Measurements from ENCODE around the gene BACH2.

The BACH2 gene

GRCh38 chr6:90003069-90003795 is 293.4 kb downstream of the BACH2 start:
- Mint-ChIP-seq H3K36me3 (ENCODE audit: low read depth) (peaks cover 11% of the 10 kb centered on the region), H3K4me1 (no peaks in the 10 kb centered on the region), H3K9me3 (no peaks in the 10 kb centered on the region), H3K27me3 (ENCODE audit: low read depth, poor library complexity) (peaks cover 3% of the 10 kb centered on the region), H3K4me3 (no peak overlapping the region), H3K27ac (no peak overlapping the region)
- TF ChIP-seq, protein P1, sequence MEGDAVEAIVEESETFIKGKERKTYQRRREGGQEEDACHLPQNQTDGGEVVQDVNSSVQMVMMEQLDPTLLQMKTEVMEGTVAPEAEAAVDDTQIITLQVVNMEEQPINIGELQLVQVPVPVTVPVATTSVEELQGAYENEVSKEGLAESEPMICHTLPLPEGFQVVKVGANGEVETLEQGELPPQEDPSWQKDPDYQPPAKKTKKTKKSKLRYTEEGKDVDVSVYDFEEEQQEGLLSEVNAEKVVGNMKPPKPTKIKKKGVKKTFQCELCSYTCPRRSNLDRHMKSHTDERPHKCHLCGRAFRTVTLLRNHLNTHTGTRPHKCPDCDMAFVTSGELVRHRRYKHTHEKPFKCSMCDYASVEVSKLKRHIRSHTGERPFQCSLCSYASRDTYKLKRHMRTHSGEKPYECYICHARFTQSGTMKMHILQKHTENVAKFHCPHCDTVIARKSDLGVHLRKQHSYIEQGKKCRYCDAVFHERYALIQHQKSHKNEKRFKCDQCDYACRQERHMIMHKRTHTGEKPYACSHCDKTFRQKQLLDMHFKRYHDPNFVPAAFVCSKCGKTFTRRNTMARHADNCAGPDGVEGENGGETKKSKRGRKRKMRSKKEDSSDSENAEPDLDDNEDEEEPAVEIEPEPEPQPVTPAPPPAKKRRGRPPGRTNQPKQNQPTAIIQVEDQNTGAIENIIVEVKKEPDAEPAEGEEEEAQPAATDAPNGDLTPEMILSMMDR (IDR thresholded peaks at IDR 0.05) = no peak
- DNase-seq = no peak

DNA sequence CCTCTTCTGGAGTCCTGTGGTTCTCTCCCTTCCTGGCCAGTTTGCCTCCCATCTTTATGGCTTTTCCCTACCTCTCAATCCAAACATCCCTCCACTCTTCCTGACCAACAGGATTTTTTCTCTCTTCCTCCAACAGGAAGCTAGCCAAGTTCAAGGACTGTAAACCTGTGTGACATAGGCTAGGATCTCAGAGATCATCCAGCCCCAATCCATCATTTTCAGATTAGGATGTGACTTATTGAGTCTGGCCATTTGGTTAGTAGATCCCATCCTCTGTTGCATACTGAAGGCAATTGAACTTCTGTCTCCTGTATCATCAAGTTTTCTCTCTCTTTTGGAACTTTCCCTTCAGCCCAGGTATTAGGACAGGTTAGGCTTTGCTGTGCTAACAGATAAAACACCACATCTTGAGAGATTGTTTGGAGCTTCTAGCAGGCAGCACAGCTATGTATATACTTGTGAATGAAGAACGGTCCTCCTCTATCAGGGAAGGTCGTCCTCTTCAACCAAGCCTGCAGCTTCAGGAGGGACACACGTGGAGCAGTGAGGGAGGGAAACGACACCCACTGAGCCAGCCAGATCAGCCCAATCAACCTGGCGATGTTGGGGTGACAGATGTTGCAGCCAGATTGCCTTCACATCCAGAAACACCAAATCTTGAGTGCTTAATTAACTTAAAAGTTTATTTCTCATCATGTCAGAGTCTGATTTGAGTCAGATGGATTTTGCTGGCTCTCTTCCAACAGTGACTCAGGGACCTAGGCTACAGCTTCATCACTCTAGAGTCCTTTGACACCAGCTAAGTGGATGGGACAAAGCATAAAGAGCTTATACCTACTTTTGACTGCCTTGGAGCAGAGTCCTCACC is 295.5 kb downstream of the BACH2 start:
- DNase-seq = no peak
- Mint-ChIP-seq H3K27ac (no peak overlapping the region), H3K36me3 (ENCODE audit: low read depth) (peaks cover 13% of the 10 kb centered on the region), H3K27me3 (ENCODE audit: low read depth, poor library complexity) (peaks cover 2% of the 10 kb centered on the region), H3K4me3 (no peak overlapping the region), H3K4me1 (no peaks in the 10 kb centered on the region), H3K9me3 (no peaks in the 10 kb centered on the region)
- TF ChIP-seq, protein P1 (IDR thresholded peaks at IDR 0.05) = no peak

DNA sequence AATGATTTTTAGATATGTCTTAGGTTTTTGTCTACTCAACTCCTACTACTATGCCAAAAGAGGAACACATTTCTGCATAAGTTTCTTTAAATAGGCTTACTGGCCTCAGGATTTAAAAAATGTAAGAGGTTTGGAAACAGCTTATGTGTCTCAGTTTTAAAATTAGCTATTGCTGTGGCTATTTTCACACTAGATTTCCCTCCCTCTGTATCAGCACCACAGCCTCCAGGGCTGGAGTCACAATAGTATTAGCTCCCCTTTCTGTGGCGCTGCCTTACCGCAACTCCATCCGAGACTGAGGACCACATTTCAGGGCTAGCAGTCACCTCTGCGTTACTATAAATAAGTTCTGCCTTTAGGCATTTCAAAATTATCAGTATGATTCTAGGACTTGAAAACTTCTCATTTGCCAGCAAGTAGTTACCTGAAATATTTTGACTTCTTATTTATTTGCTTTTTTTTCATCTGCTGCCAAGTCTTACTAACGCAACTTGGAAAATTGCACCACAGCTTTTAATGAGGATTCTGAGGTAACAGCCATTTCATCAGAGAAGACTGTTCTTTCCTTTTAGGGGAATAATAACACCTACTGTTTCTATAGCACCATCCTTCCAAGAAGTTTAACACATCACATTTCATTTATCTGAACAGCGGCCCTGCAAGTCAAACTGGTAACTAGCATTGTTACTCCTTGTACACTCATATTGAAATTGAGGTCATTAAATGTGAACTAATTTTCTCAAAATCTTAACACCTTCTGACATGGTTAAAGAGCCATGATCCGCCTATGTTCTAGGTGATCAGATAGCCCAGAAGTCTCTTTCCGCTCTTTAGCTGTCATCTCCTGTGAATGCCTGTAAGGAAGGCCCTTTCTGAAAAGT is 296.5 kb downstream of the BACH2 start:
- H3K36me3 Mint-ChIP-seq (ENCODE audit: low read depth) = peaks cover 14% of the 10 kb centered on the region
- H3K27ac Mint-ChIP-seq = no peak overlapping the region
- TF ChIP-seq, protein P1 (IDR thresholded peaks at IDR 0.05) = no peak
- H3K27me3 Mint-ChIP-seq (ENCODE audit: low read depth, poor library complexity) = peaks cover 2% of the 10 kb centered on the region
- H3K4me1 Mint-ChIP-seq = no peaks in the 10 kb centered on the region
- no peaks in the 10 kb centered on the region for H3K9me3 Mint-ChIP-seq
- H3K4me3 Mint-ChIP-seq = no peak overlapping the region
- no peak for DNase-seq

- Mint-ChIP-seq H3K27me3 (ENCODE audit: low read depth, poor library complexity) (peaks cover 2% of the 10 kb centered on the region), H3K4me1 (no peaks in the 10 kb centered on the region), H3K27ac (no peak overlapping the region), H3K9me3 (no peaks in the 10 kb centered on the region), H3K4me3 (no peak overlapping the region), H3K36me3 (ENCODE audit: low read depth) (peaks cover 14% of the 10 kb centered on the region)
- DNase-seq = no peak
- TF ChIP-seq, protein P1 (IDR thresholded peaks at IDR 0.05) = no peak
Measured at GRCh38 chr6:89999154-89999553, 297.5 kb downstream of the BACH2 start.

GRCh38 chr6:89997456-89998445 is 298.9 kb downstream of the BACH2 start:
- Mint-ChIP-seq H3K4me1 (no peaks in the 10 kb centered on the region), H3K9me3 (no peaks in the 10 kb centered on the region), H3K36me3 (ENCODE audit: low read depth) (peaks cover 14% of the 10 kb centered on the region), H3K27me3 (ENCODE audit: low read depth, poor library complexity) (peaks cover 2% of the 10 kb centered on the region), H3K4me3 (no peak overlapping the region), H3K27ac (no peak overlapping the region)
- TF ChIP-seq, protein P1 (IDR thresholded peaks at IDR 0.05) = no peak
- no peak for DNase-seq

Measured in nephron progenitor cell (in vitro differentiated cells).